Thyroid gland (tissue), 4 donors: Measurements from ENCODE around the gene SH3TC1. TPM values are rescaled to one million over a fixed set of nuclear protein-coding genes. Genes with fewer than 3 reads are reported as not detected.

ENCODE experiments used
- DNase-seq, 2 donors: peaks; one replicate each; pipeline ENCODE4 v3.0.0-alpha.2; 2019
- H3K27ac ChIP-seq, 3 donors: fragments of 200-600 bp; sonication (generic); 1 replicate in 2 of 3; 2 replicates in 1 of 3; pipeline ENCODE4 v1.5.1; 2016 to 2019; ENCODE audit warnings: mild to moderate bottlenecking in 1 of 3, moderate library complexity in 1 of 3
- H3K27me3 ChIP-seq: fragments of 200-600 bp; sonication (generic); one replicate; pipeline ENCODE4 v1.5.1; 2019
- H3K36me3 ChIP-seq, 2 donors: fragments of 200-600 bp; sonication (generic); one replicate each; pipeline ENCODE4 v1.5.1; 2016 to 2019
- H3K4me1 ChIP-seq, 2 donors: fragments of 200-600 bp; sonication (generic); one replicate each; pipeline ENCODE4 v1.5.1; 2017 to 2019
- H3K4me3 ChIP-seq, 3 donors: fragments of 200-600 bp; sonication (generic); replicated peaks in 1 of 3; 1 replicate in 2 of 3; 2 replicates in 1 of 3; pipeline ENCODE4 v1.5.1; 2016; ENCODE audit warnings: mild to moderate bottlenecking in 1 of 3
- H3K9me3 ChIP-seq: fragments of 200-600 bp; sonication (generic); one replicate; pipeline ENCODE4 v1.5.1; 2017
- CTCF ChIP-seq, 6 experiments: fragments of 200-600 bp in 3 of 6; fragments of 450-650 bp in 3 of 6; sonication (generic) in 3 of 6; IDR thresholded peaks; one replicate each; pipeline ENCODE4 v1.5.1; 2016 to 2019; ENCODE audit warnings: antibody characterized with exemption in 6 of 6, mild to moderate bottlenecking in 2 of 6, inconsistent platforms in 1 of 6, moderate library complexity in 1 of 6
- POLR2A ChIP-seq, 2 donors: fragments of 450-650 bp; IDR thresholded peaks; one replicate each; pipeline ENCODE4 v1.6.1; 2017; ENCODE audit warnings: antibody characterized with exemption in 2 of 2, mild to moderate bottlenecking in 2 of 2, moderate library complexity in 1 of 2
- WGBS, 2 donors: methylation state at CpG; one replicate each; pipeline ENCODE4 v1.1.5; 2017; 5-methylcytosine and 5-hydroxymethylcytosine counted together
- intact Hi-C: fragments of 100-400 bp; cut with DNase I; formaldehyde crosslinking; loops from one replicate; pipeline ENCODE4 v1.15.1; 2023
- total RNA-seq, 4 donors: library from RNA; depleted of rRNA; stranded (reverse); fragments of >200 nt; gene quantifications; one replicate each; pipeline ENCODE4 v1.2.3, GENCODE V29; 2016

The SH3TC1 gene
- total RNA-seq, 4 donors from 2014 or later: 13.5 to 29.5 (median 16.4) TPM

GRCh38 chr4:8194306-8195242, 4.5 kb upstream of the SH3TC1 start:
- Histone ChIP-seq H3K9me3 (no peaks in the 10 kb centered on the region), H3K27me3 (no peaks in the 10 kb centered on the region), H3K27ac (peak overlapping the region in 1 of 3 donors; percentile 36), H3K4me1 (peaks cover 20 to 45% of the 10 kb centered on the region in 2 donors), H3K4me3 (no peak overlapping the region), H3K36me3 (no peaks in the 10 kb centered on the region)
- WGBS, 2 donors: 52 to 62% methylated on average over 13 to 17 of the region's 19 CpGs
- intact Hi-C loops: no loop called here
- peak; percentile 48 to 52 for DNase-seq
- TF ChIP-seq CTCF (IDR thresholded peaks at IDR 0.05) (no peak), POLR2A (IDR thresholded peaks at IDR 0.05) (no peak)

- DNase-seq: no peak
- Histone ChIP-seq H3K4me1 (peaks cover 26 to 45% of the 10 kb centered on the region in 2 donors), H3K9me3 (no peaks in the 10 kb centered on the region), H3K36me3 (no peaks in the 10 kb centered on the region), H3K27ac (no peak overlapping the region), H3K27me3 (no peaks in the 10 kb centered on the region), H3K4me3 (no peak overlapping the region)
- WGBS, 2 donors: 61 to 71% methylated on average over 7 of the region's 7 CpGs
- intact Hi-C loops: no loop called here
- TF ChIP-seq POLR2A (IDR thresholded peaks at IDR 0.05): no peak
- TF ChIP-seq CTCF (IDR thresholded peaks at IDR 0.05): no peak
Observed at GRCh38 chr4:8195431-8195830, 3.7 kb upstream of the SH3TC1 start.

- DNase-seq: no peak
- TF ChIP-seq CTCF (IDR thresholded peaks at IDR 0.05) (no peak), POLR2A (IDR thresholded peaks at IDR 0.05) (no peak)
- H3K4me3 ChIP-seq: no peak overlapping the region
- 84 to 90% methylated on average over 6 to 15 of the region's 20 CpGs for WGBS, 2 donors
- H3K4me1 ChIP-seq: peaks cover 31 to 45% of the 10 kb centered on the region in 2 donors
- intact Hi-C loops: no loop called here
- no peak overlapping the region for H3K27ac ChIP-seq
- H3K9me3 ChIP-seq: no peaks in the 10 kb centered on the region
- no peaks in the 10 kb centered on the region for H3K27me3 ChIP-seq
- no peaks in the 10 kb centered on the region for H3K36me3 ChIP-seq
Observed at GRCh38 chr4:8195841-8196458, 3.1 kb upstream of the SH3TC1 start.

- TF ChIP-seq POLR2A (IDR thresholded peaks at IDR 0.05) (no peak), CTCF (IDR thresholded peaks at IDR 0.05) (no peak)
- 87 to 93% methylated on average over 9 to 12 of the region's 13 CpGs for WGBS, 2 donors
- DNase-seq: no peak
- no peak overlapping the region for H3K4me3 ChIP-seq
- H3K27me3 ChIP-seq: no peaks in the 10 kb centered on the region
- intact Hi-C loops: no loop called here
- no peaks in the 10 kb centered on the region for H3K36me3 ChIP-seq
- peaks cover 41 to 58% of the 10 kb centered on the region in 2 donors for H3K4me1 ChIP-seq
- no peaks in the 10 kb centered on the region for H3K9me3 ChIP-seq
- H3K27ac ChIP-seq: no peak overlapping the region
Observed at GRCh38 chr4:8197521-8197920, 1.6 kb upstream of the SH3TC1 start.
